WTC11 (cell line): ENCODE results near the gene STX12. TPM values are rescaled to one million over a fixed set of nuclear protein-coding genes. Genes with fewer than 3 reads are reported as not detected.

Experiments used
- ATAC-seq: fragments of 200-7000 bp; cut with Tn5 transposase; 2 replicates; pipeline ENCODE4 v1.10.0; 2021; ENCODE audit warnings: mild to moderate bottlenecking, moderate library complexity
- CTCF ChIA-PET: fragments of 300-600 bp; sonication (Branson Sonifier 250); formaldehyde crosslinking; loops from one replicate; lab custom pipeline; 2021; ENCODE audit warnings: antibody characterized with exemption; lab: Charles Lee
- POLR2A ChIA-PET: fragments of 350-600 bp; sonication (Branson Sonifier 250); formaldehyde crosslinking; loops from one replicate; lab custom pipeline; 2021; ENCODE audit warnings: antibody characterized with exemption; lab: Charles Lee
- DNase-seq: peaks from one replicate; pipeline ENCODE4 v3.0.0; 2021; ENCODE audit warnings: low spot score
- H3K27ac Mint-ChIP-seq: 2 replicates; pipeline ENCODE4 v1.8.0; 2021; ENCODE audit warnings: mixed read lengths
- H3K27me3 Mint-ChIP-seq: 2 replicates; pipeline ENCODE4 v1.8.0; 2021; ENCODE audit warnings: low read depth, mild to moderate bottlenecking, moderate library complexity, mixed read lengths
- H3K36me3 Mint-ChIP-seq: 2 replicates; pipeline ENCODE4 v1.8.0; 2021; ENCODE audit warnings: mixed read lengths
- H3K4me1 Mint-ChIP-seq: 2 replicates; pipeline ENCODE4 v1.8.0; 2022; ENCODE audit warnings: mixed read lengths
- H3K4me3 Mint-ChIP-seq: 2 replicates; pipeline ENCODE4 v1.8.0; 2021; ENCODE audit warnings: mild to moderate bottlenecking, moderate library complexity, mixed read lengths
- H3K9me3 Mint-ChIP-seq: 2 replicates; pipeline ENCODE4 v1.8.0; 2021; ENCODE audit warnings: mixed read lengths
- E2F1 ChIP-seq: sonication (generic); formaldehyde crosslinking; IDR thresholded peaks from 2 replicates; pipeline ENCODE4 v1.8.0; 2022; ENCODE audit warnings: mild to moderate bottlenecking, missing genetic modification reagents
- ELF4 ChIP-seq: sonication (generic); formaldehyde crosslinking; IDR thresholded peaks from 2 replicates; pipeline ENCODE4 v1.8.1; 2022; ENCODE audit warnings: low read depth, mild to moderate bottlenecking, moderate library complexity, missing genetic modification reagents
- FOXP1 ChIP-seq: sonication (generic); formaldehyde crosslinking; IDR thresholded peaks from 2 replicates; pipeline ENCODE4 v1.8.0; 2022; ENCODE audit warnings: missing genetic modification reagents, mild to moderate bottlenecking, moderate library complexity, borderline replicate concordance
- JUN ChIP-seq: sonication (generic); formaldehyde crosslinking; IDR thresholded peaks from 2 replicates; pipeline ENCODE4 v1.8.0; 2023; ENCODE audit warnings: mild to moderate bottlenecking, missing genetic modification reagents
- OVOL2 ChIP-seq: fragments of 250-450 bp; sonication (Bioruptor Pico); IDR thresholded peaks from 2 replicates; pipeline ENCODE4 v1.9.0; 2021; ENCODE audit warnings: mild to moderate bottlenecking, borderline replicate concordance
- RORB ChIP-seq: fragments of 250-450 bp; sonication (Bioruptor Pico); IDR thresholded peaks from 2 replicates; pipeline ENCODE4 v1.9.0; 2021; ENCODE audit warnings: mild to moderate bottlenecking
- SMAD3 ChIP-seq: sonication (generic); formaldehyde crosslinking; IDR thresholded peaks from 2 replicates; pipeline ENCODE4 v1.8.0; 2022; ENCODE audit warnings: missing genetic modification reagents, mild to moderate bottlenecking, borderline replicate concordance
- ZBTB21 ChIP-seq: sonication (generic); formaldehyde crosslinking; IDR thresholded peaks from 2 replicates; pipeline ENCODE4 v1.8.1; 2023; ENCODE audit warnings: mild to moderate bottlenecking, missing genetic modification reagents, borderline replicate concordance
- ZNF317 ChIP-seq: sonication (generic); formaldehyde crosslinking; IDR thresholded peaks from 2 replicates; pipeline ENCODE4 v1.8.1; 2023; ENCODE audit warnings: low read depth, mild to moderate bottlenecking, moderate library complexity, missing genetic modification reagents, borderline replicate concordance
- total RNA-seq: library from RNA; stranded (reverse); gene quantifications from 3 replicates; pipeline ENCODE4 v1.2.3, GENCODE V29; 2021
- TF ChIP-seq, protein P1 (sequence below): sonication (generic); formaldehyde crosslinking; IDR thresholded peaks from 2 replicates; pipeline ENCODE4 v1.8.1; 2022; ENCODE audit warnings: low read depth, mild to moderate bottlenecking, moderate library complexity, missing genetic modification reagents, borderline replicate concordance
- TF ChIP-seq, protein P2 (sequence below): sonication (generic); formaldehyde crosslinking; IDR thresholded peaks from 2 replicates; pipeline ENCODE4 v1.8.1; 2022; ENCODE audit warnings: mild to moderate bottlenecking, missing genetic modification reagents, moderate library complexity, borderline replicate concordance
- TF ChIP-seq, protein P3 (sequence below): sonication (generic); formaldehyde crosslinking; IDR thresholded peaks from 2 replicates; pipeline ENCODE4 v1.8.1; 2023; ENCODE audit warnings: mild to moderate bottlenecking, missing genetic modification reagents, moderate library complexity
- TF ChIP-seq, protein P4 (sequence below): sonication (generic); formaldehyde crosslinking; IDR thresholded peaks from 2 replicates; pipeline ENCODE4 v1.8.0; 2023; ENCODE audit warnings: missing genetic modification reagents, mild to moderate bottlenecking, borderline replicate concordance
- TF ChIP-seq, protein P5 (sequence below): fragments of 200-600 bp; IDR thresholded peaks from 2 replicates; pipeline ENCODE4 v1.8.0; 2022; ENCODE audit warnings: antibody characterized with exemption

STX12 gene
- total RNA-seq, 1 experiment from 2014 or later, result 10.3 TPM

DNA sequence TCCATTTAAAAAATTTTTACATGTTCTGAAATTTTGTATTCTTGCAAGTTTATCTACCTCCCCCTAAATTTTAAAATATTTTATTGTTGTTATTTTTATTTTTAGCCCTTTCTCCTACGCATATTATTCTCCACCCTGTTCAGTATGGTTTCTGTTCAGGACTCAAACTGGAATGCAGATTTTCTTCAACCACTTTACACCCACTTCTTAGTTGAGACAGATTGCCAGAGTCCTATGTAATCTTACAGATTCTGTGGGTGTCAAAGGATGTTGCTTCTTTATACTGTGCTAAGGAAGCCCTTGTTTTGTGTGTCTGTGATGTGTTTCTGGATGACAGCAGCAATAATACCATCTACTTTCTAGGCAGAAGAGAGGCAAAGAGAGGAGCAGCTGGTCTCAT lies 36.9 kb downstream of the STX12 start (continued):
- TF ChIP-seq E2F1 (CRISPR knock-in tag), result no peak
- TF ChIP-seq, protein P1, sequence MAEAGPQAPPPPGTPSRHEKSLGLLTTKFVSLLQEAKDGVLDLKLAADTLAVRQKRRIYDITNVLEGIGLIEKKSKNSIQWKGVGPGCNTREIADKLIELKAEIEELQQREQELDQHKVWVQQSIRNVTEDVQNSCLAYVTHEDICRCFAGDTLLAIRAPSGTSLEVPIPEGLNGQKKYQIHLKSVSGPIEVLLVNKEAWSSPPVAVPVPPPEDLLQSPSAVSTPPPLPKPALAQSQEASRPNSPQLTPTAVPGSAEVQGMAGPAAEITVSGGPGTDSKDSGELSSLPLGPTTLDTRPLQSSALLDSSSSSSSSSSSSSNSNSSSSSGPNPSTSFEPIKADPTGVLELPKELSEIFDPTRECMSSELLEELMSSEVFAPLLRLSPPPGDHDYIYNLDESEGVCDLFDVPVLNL (CRISPR knock-in tag), result no peak
- TF ChIP-seq, protein P2, sequence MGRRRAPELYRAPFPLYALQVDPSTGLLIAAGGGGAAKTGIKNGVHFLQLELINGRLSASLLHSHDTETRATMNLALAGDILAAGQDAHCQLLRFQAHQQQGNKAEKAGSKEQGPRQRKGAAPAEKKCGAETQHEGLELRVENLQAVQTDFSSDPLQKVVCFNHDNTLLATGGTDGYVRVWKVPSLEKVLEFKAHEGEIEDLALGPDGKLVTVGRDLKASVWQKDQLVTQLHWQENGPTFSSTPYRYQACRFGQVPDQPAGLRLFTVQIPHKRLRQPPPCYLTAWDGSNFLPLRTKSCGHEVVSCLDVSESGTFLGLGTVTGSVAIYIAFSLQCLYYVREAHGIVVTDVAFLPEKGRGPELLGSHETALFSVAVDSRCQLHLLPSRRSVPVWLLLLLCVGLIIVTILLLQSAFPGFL (CRISPR knock-in tag), result no peak

GRCh38 chr1:27811741-27812500 lies 38.9 kb downstream of the STX12 start:
- ChIA-PET CTCF (interaction anchor here (0.6 to 0.7 kb wide), 2 partner anchors 19 to 44 kb away, joined by 6 to 8 read pairs; partner anchors contain the start of gene PPP1R8), POLR2A (no interaction called here)
- no peaks in the 10 kb centered on the region for H3K9me3 Mint-ChIP-seq
- ATAC-seq, result no peak
- peaks cover 9% of the 10 kb centered on the region for H3K4me1 Mint-ChIP-seq
- H3K27ac Mint-ChIP-seq, result peak overlapping the region; percentile 46; the same call in 1 of the 2 replicates
- H3K36me3 Mint-ChIP-seq, result no peaks in the 10 kb centered on the region
- TF ChIP-seq ELF4, result no peak
- TF ChIP-seq FOXP1 (CRISPR knock-in tag), result no peak
- TF ChIP-seq, protein P3, sequence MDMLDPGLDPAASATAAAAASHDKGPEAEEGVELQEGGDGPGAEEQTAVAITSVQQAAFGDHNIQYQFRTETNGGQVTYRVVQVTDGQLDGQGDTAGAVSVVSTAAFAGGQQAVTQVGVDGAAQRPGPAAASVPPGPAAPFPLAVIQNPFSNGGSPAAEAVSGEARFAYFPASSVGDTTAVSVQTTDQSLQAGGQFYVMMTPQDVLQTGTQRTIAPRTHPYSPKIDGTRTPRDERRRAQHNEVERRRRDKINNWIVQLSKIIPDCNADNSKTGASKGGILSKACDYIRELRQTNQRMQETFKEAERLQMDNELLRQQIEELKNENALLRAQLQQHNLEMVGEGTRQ (CRISPR knock-in tag), result no peak
- TF ChIP-seq, protein P4, sequence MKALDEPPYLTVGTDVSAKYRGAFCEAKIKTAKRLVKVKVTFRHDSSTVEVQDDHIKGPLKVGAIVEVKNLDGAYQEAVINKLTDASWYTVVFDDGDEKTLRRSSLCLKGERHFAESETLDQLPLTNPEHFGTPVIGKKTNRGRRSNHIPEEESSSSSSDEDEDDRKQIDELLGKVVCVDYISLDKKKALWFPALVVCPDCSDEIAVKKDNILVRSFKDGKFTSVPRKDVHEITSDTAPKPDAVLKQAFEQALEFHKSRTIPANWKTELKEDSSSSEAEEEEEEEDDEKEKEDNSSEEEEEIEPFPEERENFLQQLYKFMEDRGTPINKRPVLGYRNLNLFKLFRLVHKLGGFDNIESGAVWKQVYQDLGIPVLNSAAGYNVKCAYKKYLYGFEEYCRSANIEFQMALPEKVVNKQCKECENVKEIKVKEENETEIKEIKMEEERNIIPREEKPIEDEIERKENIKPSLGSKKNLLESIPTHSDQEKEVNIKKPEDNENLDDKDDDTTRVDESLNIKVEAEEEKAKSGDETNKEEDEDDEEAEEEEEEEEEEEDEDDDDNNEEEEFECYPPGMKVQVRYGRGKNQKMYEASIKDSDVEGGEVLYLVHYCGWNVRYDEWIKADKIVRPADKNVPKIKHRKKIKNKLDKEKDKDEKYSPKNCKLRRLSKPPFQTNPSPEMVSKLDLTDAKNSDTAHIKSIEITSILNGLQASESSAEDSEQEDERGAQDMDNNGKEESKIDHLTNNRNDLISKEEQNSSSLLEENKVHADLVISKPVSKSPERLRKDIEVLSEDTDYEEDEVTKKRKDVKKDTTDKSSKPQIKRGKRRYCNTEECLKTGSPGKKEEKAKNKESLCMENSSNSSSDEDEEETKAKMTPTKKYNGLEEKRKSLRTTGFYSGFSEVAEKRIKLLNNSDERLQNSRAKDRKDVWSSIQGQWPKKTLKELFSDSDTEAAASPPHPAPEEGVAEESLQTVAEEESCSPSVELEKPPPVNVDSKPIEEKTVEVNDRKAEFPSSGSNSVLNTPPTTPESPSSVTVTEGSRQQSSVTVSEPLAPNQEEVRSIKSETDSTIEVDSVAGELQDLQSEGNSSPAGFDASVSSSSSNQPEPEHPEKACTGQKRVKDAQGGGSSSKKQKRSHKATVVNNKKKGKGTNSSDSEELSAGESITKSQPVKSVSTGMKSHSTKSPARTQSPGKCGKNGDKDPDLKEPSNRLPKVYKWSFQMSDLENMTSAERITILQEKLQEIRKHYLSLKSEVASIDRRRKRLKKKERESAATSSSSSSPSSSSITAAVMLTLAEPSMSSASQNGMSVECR (CRISPR knock-in tag), result no peak
- no peak for TF ChIP-seq ZNF317 (CRISPR knock-in tag)
- no peak for TF ChIP-seq SMAD3 (CRISPR knock-in tag)
- TF ChIP-seq RORB, result no peak
- no peak for TF ChIP-seq ZBTB21 (CRISPR knock-in tag)
- TF ChIP-seq, protein P5, sequence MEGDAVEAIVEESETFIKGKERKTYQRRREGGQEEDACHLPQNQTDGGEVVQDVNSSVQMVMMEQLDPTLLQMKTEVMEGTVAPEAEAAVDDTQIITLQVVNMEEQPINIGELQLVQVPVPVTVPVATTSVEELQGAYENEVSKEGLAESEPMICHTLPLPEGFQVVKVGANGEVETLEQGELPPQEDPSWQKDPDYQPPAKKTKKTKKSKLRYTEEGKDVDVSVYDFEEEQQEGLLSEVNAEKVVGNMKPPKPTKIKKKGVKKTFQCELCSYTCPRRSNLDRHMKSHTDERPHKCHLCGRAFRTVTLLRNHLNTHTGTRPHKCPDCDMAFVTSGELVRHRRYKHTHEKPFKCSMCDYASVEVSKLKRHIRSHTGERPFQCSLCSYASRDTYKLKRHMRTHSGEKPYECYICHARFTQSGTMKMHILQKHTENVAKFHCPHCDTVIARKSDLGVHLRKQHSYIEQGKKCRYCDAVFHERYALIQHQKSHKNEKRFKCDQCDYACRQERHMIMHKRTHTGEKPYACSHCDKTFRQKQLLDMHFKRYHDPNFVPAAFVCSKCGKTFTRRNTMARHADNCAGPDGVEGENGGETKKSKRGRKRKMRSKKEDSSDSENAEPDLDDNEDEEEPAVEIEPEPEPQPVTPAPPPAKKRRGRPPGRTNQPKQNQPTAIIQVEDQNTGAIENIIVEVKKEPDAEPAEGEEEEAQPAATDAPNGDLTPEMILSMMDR, result no peak
- no peak for TF ChIP-seq OVOL2 (CRISPR knock-in tag)
- TF ChIP-seq JUN, result no peak
- no peak for DNase-seq
- H3K27me3 Mint-ChIP-seq, result no peaks in the 10 kb centered on the region
- H3K4me3 Mint-ChIP-seq, result no peak overlapping the region
